SK-N-SH (cell line): ENCODE results near the gene BMP4.

Experiments used
- CTCF ChIP-seq: fragments of 200-600 bp; sonication (generic); IDR thresholded peaks from 2 replicates; pipeline ENCODE4 v1.6.1; 2017; ENCODE audit warnings: antibody characterized with exemption, mild to moderate bottlenecking, moderate library complexity
- FOXJ3 ChIP-seq: sonication (generic); formaldehyde crosslinking; IDR thresholded peaks from 2 replicates; pipeline ENCODE4 v1.5.1; 2020; ENCODE audit warnings: mild to moderate bottlenecking, missing genetic modification reagents
- MXI1 ChIP-seq: IDR thresholded peaks from 2 replicates; pipeline ENCODE4 v1.6.1; 2012; ENCODE audit warnings: mild to moderate bottlenecking, low read depth, low read length, improper control_type of control experiment
- RXRA ChIP-seq: IDR thresholded peaks from 2 replicates; pipeline ENCODE4 v1.4.0; 2012; ENCODE audit warnings: low read depth, mild to moderate bottlenecking, borderline replicate concordance
- TAF1 ChIP-seq: IDR thresholded peaks from 2 replicates; pipeline ENCODE4 v1.6.1; 2012; ENCODE audit warnings: low read depth, mild to moderate bottlenecking, low read length, moderate library complexity, borderline replicate concordance

GRCh38 chr14:53934778-53935414 is 21.7 kb downstream of the BMP4 start:
- TF ChIP-seq TAF1 = no peak
- no peak for TF ChIP-seq CTCF
- TF ChIP-seq MXI1 = no peak
- TF ChIP-seq FOXJ3 = no peak
- TF ChIP-seq RXRA = no peak
